Measurements from ENCODE around the gene DUOX1.

DUOX1 gene

DNA sequence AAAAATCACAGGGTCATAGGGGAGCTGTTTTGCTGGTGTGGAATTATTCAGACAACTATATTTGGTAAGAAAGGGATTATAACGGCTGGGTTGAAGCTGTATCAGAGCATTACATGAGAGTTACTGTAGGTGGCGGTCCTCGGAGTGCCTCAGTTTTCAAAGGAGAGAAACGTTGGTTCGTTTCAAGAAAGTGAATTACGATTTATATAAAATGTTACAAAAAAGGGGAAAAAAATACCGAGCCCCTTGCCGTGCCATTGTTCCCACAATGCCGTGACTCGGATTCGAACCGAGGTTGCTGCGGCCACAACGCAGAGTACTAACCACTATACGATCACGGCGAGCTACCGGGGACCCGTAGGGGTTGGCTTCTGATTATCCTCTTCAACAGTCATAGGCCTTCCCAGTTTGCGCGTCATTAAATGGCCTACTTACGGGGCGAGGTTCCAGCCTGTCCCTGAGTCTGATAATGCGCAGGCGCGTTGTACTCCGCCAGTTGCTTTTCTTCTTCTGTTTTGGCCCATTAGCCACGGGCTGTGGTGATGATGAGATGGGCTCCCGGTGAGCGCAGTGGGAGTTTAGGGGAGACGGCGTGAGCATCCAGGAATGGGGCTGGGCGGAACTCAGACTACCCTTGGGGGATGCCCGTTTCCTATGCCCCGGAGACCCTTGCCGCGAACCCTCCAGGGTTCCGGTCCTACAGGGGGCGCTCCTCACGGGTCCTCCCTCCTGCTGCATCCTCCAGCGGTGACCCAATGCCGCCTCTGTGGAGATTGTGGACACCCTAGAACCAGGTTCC is 68.7 kb downstream of the DUOX1 start:
- DNase-seq = peak; percentile 95

DNA sequence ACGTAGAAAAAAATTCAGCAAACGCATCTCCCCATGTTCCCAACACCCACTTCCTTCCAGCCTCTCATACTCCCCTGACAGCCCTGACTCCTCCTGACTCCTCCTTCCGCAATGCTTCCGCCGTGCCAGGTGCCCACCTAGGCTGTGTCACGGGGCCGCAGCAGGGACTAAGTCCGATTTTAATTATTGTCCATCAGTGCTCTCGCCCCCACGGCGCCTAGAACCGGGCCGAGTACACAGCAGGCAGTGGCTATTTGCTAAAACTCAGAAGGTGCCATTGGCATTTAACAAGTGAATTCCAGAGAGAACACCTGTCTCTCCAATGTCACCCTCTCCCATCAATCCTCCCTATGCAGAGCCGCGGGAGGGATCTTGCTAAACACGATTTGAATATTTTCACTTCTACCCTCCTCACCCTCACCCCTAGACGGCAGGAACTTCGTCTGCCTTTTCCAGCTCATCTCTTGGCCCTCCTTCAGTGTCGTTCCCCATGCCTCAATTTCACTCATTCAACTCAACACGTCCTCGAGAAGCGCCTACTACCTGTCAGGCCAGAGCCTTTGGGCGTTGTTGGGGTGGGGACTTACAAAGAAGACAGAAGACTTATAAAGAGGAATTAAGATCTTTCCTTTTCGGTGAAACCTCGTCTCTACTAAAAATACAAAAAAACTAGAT is 69.5 kb downstream of the DUOX1 start:
- DNase-seq = peak; percentile 48

DNA sequence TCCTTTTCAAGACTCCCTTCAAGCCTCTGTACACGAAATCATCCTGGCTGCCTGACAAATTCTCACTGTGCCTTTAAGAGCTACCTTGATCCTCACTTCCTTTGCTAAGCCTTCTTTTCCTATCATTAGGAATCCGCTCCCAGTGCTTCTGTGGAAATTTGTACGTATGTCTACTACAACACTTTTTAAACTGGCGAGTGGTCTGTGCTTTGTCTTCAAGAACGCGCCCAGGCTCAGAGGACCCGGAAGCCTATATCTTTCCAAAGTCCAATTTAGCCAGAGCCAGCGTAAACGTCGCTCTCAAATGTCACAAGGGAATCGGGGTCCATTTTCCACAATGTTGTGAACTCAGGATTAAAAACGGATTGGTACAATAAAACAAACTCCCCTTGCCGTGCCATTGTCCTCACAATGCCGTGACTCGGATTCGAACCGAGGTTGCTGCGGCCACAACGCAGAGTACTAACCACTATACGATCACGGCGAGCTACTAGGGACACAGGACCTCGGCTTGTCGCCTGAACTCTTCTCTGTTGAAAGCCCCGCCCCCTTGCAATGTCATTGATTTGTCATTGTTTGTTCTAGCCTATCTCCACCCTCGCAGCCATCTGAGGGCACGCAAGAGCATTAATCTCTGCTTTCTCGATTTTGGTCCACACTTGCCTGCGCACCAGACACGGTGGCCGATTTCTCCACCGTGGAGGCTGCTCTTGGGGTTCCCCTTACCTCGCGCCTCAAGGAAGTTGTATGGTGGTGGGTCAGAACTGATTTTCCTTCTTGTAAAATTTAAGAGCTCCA is 70.4 kb downstream of the DUOX1 start:
- DNase-seq = peak; percentile 98

DNA sequence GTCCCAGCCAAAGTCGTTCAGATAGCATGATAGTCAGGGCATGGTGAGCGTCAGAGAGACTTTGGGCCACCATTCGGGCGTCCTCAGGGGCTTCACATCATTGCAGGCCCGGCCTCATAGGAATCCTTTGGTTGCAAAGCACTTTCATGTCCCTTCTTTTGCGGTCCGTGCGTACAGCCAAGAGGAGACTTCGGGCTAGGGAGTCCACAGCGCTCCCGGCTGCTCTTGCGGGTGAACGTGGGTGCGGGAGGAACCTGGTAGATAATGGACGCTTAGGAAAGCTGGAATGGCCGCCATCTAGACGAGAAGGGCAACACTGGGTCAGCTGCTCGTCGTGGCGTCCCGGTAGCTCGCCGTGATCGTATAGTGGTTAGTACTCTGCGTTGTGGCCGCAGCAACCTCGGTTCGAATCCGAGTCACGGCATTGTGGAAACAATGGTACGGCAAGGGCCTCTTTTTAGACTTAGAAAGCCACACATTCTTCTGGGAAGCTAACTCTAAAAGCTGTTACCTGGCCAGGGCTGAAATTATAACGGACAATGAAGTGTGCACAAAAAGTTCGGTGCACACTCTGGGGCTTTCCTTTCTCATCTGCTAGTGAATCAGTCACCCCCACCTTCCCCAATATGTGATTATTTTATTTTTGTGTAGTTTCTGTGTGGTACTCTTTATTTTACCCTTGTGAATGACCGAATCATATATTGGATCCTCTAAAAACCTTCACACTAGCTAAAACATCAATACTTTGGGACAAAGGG is 71.2 kb downstream of the DUOX1 start:
- DNase-seq = peak; percentile 88

DNA sequence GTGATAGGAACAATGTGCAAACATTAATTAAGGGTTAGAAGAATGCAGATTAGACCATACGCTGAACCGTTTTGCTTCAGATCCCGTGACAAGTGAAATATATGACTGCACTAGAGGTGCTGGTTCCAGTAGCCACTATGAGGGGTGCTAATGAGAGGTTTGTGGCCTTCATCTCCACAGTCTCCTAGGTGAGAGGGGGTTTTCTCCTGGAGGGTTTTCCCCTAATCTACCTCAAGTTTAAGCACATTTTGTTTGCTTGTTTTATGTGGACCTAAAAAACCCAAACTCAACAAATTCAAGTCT is 71.7 kb downstream of the DUOX1 start:
- DNase-seq = no peak

DNA sequence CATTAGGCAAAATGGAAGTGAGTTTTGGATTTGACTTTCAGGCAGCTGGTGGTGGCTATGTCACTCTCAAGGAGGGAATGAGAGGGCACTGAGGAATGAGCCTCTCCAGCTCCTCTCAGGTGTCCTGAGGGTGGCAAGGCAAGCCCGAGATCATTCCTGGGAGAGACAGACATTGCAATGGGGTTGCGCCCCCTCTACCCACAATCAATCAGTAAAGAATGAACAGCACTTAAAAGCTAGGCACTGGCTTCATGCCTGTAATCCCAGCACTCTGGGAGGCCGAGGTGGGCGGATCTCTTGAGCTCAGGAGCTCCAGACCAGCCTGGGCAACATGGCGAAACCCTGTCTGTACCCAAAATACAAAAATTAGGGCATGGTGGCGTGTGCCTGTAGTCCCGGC is 72.1 kb downstream of the DUOX1 start:
- DNase-seq = no peak

DNA sequence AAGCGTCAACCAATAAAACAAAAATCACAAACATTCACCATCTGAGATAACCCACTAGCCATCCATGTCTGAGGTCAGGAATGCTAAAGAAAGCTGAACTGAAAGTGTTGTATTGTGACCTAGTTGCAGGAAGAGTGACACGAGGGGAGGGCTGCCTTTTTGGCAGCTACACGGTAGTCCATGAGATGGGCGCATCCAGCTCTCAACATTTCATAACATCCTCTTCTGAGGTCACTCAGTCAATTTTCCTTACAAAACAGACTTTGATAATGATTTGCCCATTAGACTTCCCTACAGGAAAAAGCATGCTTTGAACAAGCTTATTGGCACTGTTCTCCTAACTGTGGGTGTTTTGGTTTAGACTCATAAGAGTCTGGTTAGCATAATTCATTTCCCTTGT is 73.4 kb downstream of the DUOX1 start:
- DNase-seq = no peak

DNA sequence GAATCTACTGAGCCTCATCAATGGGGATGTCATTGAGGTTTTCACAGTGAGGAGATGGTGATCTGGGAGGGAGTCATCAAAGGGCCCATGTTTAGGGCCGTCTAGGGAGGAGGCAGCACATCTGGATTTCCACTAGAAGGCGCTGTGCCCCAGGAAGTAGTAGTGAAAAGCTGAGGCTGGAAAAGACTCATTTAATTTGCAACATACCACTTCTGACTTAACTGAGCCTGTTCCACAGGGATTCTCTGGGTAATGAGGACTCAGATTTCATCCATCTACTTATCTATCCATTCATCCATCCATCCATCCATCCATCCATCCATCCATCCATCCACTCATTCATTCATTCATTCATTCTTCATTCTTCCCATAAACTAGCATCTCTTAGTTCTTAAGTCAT is 75.4 kb downstream of the DUOX1 start:
- DNase-seq = peak; percentile 69

DNA sequence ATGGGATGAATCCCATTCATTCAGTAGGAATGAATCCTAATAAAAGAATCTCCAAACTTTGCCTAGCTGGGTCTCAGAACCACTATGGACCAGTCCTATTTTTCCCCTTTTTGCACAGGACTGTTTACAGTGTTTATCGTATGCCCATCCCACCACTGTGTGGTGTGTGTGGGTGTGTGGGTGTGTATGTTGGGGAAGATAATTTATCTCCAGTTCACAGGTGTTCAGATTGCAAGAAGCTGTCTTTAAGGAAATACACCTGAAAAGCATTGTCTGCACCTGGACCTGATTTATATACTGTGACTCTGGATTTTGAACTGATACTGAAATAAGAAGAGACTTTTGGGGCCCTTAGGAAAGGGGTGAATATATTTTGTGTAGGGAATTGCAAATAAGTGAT is 82.7 kb downstream of the DUOX1 start:
- DNase-seq = no peak
